WTC11 (cell line): Measurements from ENCODE around the gene TEX36.

Source experiments
- SP1 ChIP-seq: sonication (generic); formaldehyde crosslinking; conservative IDR thresholded peaks from 2 replicates; pipeline ENCODE4 v1.8.1; 2022; ENCODE audit warnings: missing genetic modification reagents
- TF ChIP-seq, protein P1 (sequence below): fragments of 200-600 bp; IDR thresholded peaks from 2 replicates; pipeline ENCODE4 v1.8.0; 2022; ENCODE audit warnings: antibody characterized with exemption

DNA sequence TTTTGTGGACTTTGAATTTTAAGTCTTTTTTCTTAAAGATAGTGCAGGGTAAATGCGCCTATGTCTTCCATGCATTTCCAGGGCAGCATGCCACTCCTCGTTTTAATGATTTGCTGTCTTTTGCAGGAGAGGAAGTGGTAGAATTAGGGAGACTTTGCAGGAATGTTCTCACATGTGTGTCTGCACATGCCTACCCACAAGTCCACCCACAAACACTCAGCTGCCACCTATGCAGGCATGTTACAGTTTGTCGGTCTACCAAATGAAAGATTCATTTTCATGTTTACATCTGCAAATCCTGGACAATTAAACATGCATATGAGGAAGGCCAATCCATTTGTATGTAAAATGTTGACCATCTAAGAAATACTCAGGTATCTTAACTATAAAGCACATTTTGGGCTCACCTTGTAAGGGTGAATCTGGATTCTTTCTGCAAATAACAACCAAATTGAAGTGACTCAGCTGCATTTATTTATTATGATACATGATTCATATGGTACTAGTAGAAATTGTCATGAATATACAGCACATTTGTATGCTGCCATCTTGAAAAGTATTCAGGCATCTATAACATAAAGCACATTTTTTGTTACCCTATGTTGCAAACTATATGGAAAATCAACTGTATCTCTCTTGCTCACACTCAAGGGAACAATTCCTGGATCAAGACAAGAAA, 4.7 kb upstream of the TEX36 start:
- no peak for TF ChIP-seq SP1 (CRISPR knock-in tag)
- TF ChIP-seq, protein P1, sequence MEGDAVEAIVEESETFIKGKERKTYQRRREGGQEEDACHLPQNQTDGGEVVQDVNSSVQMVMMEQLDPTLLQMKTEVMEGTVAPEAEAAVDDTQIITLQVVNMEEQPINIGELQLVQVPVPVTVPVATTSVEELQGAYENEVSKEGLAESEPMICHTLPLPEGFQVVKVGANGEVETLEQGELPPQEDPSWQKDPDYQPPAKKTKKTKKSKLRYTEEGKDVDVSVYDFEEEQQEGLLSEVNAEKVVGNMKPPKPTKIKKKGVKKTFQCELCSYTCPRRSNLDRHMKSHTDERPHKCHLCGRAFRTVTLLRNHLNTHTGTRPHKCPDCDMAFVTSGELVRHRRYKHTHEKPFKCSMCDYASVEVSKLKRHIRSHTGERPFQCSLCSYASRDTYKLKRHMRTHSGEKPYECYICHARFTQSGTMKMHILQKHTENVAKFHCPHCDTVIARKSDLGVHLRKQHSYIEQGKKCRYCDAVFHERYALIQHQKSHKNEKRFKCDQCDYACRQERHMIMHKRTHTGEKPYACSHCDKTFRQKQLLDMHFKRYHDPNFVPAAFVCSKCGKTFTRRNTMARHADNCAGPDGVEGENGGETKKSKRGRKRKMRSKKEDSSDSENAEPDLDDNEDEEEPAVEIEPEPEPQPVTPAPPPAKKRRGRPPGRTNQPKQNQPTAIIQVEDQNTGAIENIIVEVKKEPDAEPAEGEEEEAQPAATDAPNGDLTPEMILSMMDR: no peak
